HepG2 (cell line): ENCODE data around the gene PODXL2. TPM values are rescaled to one million over a fixed set of nuclear protein-coding genes. Genes with fewer than 3 reads are reported as not detected.
A peak's percentile ranks its signal among the peaks of the same experiment; 100 is the strongest.

Experiments
- AGO1 ChIP-seq: fragments of 200-400 bp; formaldehyde crosslinking; IDR thresholded peaks from 2 replicates; pipeline ENCODE4 v1.6.1; 2017; ENCODE audit warnings: mild to moderate bottlenecking, low read depth, low read length, moderate library complexity; ENCODE audit not compliant: poor library complexity, severe bottlenecking
- AKAP8 ChIP-seq: sonication (generic); formaldehyde crosslinking; IDR thresholded peaks from 2 replicates; pipeline ENCODE4 v1.5.1; 2020; ENCODE audit warnings: mild to moderate bottlenecking, missing genetic modification reagents
- ETS1 ChIP-seq: sonication (generic); formaldehyde crosslinking; IDR thresholded peaks from 2 replicates; pipeline ENCODE4 v1.4.0; 2020; ENCODE audit warnings: missing genetic modification reagents
- FOXM1 ChIP-seq: sonication (generic); formaldehyde crosslinking; IDR thresholded peaks from 2 replicates; pipeline ENCODE4 v1.5.0; 2020; ENCODE audit warnings: missing genetic modification reagents
- HIC2 ChIP-seq: sonication (generic); formaldehyde crosslinking; IDR thresholded peaks from 2 replicates; pipeline ENCODE4 v1.9.0; 2022; ENCODE audit warnings: low read depth, missing genetic modification reagents
- HOXA9 ChIP-seq: sonication (generic); formaldehyde crosslinking; IDR thresholded peaks from 2 replicates; pipeline ENCODE4 v1.8.1; 2022; ENCODE audit warnings: missing genetic modification reagents, mild to moderate bottlenecking, moderate library complexity, borderline replicate concordance
- IRF1 ChIP-seq: sonication (generic); formaldehyde crosslinking; IDR thresholded peaks from 2 replicates; pipeline ENCODE4 v1.4.0; 2020; ENCODE audit warnings: low read depth, mild to moderate bottlenecking, missing genetic modification reagents
- JDP2 ChIP-seq: sonication (generic); formaldehyde crosslinking; IDR thresholded peaks from 2 replicates; pipeline ENCODE4 v1.8.1; 2022; ENCODE audit warnings: missing genetic modification reagents, borderline replicate concordance
- MYC ChIP-seq: sonication (generic); formaldehyde crosslinking; IDR thresholded peaks from 2 replicates; pipeline ENCODE4 v1.9.0; 2021; ENCODE audit warnings: missing genetic modification reagents, borderline replicate concordance
- NCOA5 ChIP-seq: sonication (generic); formaldehyde crosslinking; IDR thresholded peaks from 2 replicates; pipeline ENCODE4 v1.4.0; 2020; ENCODE audit warnings: missing genetic modification reagents
- NFE2 ChIP-seq: sonication (generic); formaldehyde crosslinking; IDR thresholded peaks from 2 replicates; pipeline ENCODE4 v1.4.0; 2020; ENCODE audit warnings: missing genetic modification reagents
- NFYC ChIP-seq: IDR thresholded peaks from 2 replicates; pipeline ENCODE4 v1.6.1; 2016; ENCODE audit warnings: missing genetic modification reagents, missing compliant biosample characterization
- PRDM10 ChIP-seq: sonication (generic); formaldehyde crosslinking; IDR thresholded peaks from 2 replicates; pipeline ENCODE4 v1.4.0; 2020; ENCODE audit warnings: low read depth, missing genetic modification reagents
- RFX5 ChIP-seq: IDR thresholded peaks from 2 replicates; pipeline ENCODE4 v1.6.1; 2011; ENCODE audit warnings: low read depth, low read length, improper control_type of control experiment
- SAFB2 ChIP-seq: sonication (generic); formaldehyde crosslinking; IDR thresholded peaks from 2 replicates; pipeline ENCODE4 v1.5.1; 2020; ENCODE audit warnings: missing genetic modification reagents, low read depth, mild to moderate bottlenecking, borderline replicate concordance
- SALL2 ChIP-seq: sonication (generic); formaldehyde crosslinking; IDR thresholded peaks from 2 replicates; pipeline ENCODE4 v1.8.1; 2023; ENCODE audit warnings: mild to moderate bottlenecking, missing genetic modification reagents, inconsistent platforms
- SPEN ChIP-seq: sonication (generic); formaldehyde crosslinking; IDR thresholded peaks from 2 replicates; pipeline ENCODE4 v1.5.1; 2020; ENCODE audit warnings: low read depth, mild to moderate bottlenecking, missing genetic modification reagents
- TCF12 ChIP-seq, 2 experiments: fragments of 450-650 bp in 1 of 2; sonication (generic) in 1 of 2; formaldehyde crosslinking in 1 of 2; IDR thresholded peaks; 2 replicates each; pipeline versions ENCODE4 v1.6.1 to v1.8.0; 2017 to 2022; ENCODE audit warnings: antibody characterized with exemption in 1 of 2, mild to moderate bottlenecking in 1 of 2, missing genetic modification reagents in 1 of 2, moderate library complexity in 1 of 2
- ZNF251 ChIP-seq: sonication (generic); formaldehyde crosslinking; IDR thresholded peaks from 2 replicates; pipeline ENCODE4 v1.9.0; 2021; ENCODE audit warnings: mild to moderate bottlenecking, missing genetic modification reagents
- ZNF570 ChIP-seq: sonication (generic); formaldehyde crosslinking; IDR thresholded peaks from 2 replicates; pipeline ENCODE4 v1.4.0; 2020; ENCODE audit warnings: mild to moderate bottlenecking, missing genetic modification reagents, borderline replicate concordance
- ZNF614 ChIP-seq: IDR thresholded peaks from 2 replicates; pipeline ENCODE4 v1.6.1; 2018; ENCODE audit warnings: missing biosample characterization, missing genetic modification reagents, inconsistent platforms, borderline replicate concordance
- ZNF720 ChIP-seq: sonication (generic); formaldehyde crosslinking; IDR thresholded peaks from 2 replicates; pipeline ENCODE4 v1.4.0; 2020; ENCODE audit warnings: missing genetic modification reagents
- polyA plus RNA-seq, 8 experiments: library from polyadenylated mRNA; depleted of rRNA in 3 of 8; stranded (reverse) in 7 of 8; unstranded in 1 of 8; fragments of >200 nt; fragmentation: Illumina TruSeq in 4 of 8; extraction: Trizol in 4 of 8; gene quantifications; 2 replicates each; pipeline versions ENCODE4 v1.2.1 to v1.2.3, GENCODE V29; 2011 to 2016; ENCODE audit warnings: low read depth in 4 of 8, missing spikeins in 1 of 8, mixed read lengths in 1 of 8; ENCODE audit not compliant: insufficient read depth in 1 of 8
- total RNA-seq, 5 experiments: library from RNA; depleted of rRNA; stranded (reverse); fragments of >200 nt; fragmentation: Illumina TruSeq; extraction: Trizol; gene quantifications; 2 replicates each; pipeline ENCODE4 v1.2.3, GENCODE V29; 2016; ENCODE audit warnings: low read depth in 1 of 5

Gene PODXL2
- total and polyA plus RNA-seq, 2 of the 13 experiments (the other 11 are each of a cell fraction or from before 2014, with no cell fraction given), result 20.4 to 25.1 TPM

- TF ChIP-seq PRDM10 (CRISPR knock-in tag) (no peak), TCF12 (IDR thresholded peaks at IDR 0.05) (no peak), TCF12 (CRISPR knock-in tag; IDR thresholded peaks at IDR 0.05) (no peak), NFYC (CRISPR knock-in tag) (no peak), HIC2 (CRISPR knock-in tag) (no peak), SALL2 (CRISPR knock-in tag) (no peak), FOXM1 (CRISPR knock-in tag) (no peak), ZNF720 (CRISPR knock-in tag) (no peak), ZNF570 (CRISPR knock-in tag) (no peak), AGO1 (peak; percentile 31), IRF1 (CRISPR knock-in tag) (no peak), JDP2 (no peak), ZNF251 (CRISPR knock-in tag) (no peak), MYC (CRISPR knock-in tag) (peak; percentile 33; the same call in 1 of the 2 replicates), NCOA5 (CRISPR knock-in tag) (no peak), SPEN (CRISPR knock-in tag) (peak; percentile 14; the same call in 1 of the 2 replicates), NFE2 (CRISPR knock-in tag) (no peak), RFX5 (no peak), ZNF614 (CRISPR knock-in tag) (no peak), HOXA9 (CRISPR knock-in tag) (no peak), AKAP8 (CRISPR knock-in tag) (no peak), SAFB2 (no peak), ETS1 (CRISPR knock-in tag) (no peak)
Measured at GRCh38 chr3:127673191-127674100, 44.5 kb downstream of the PODXL2 start (continued).
